Measurements from ENCODE around the gene ALDOB. TPM values are rescaled to one million over a fixed set of nuclear protein-coding genes. Genes with fewer than 3 reads are reported as not detected.

Gene ALDOB
- polyA plus RNA-seq, 2 donors: 0.08 to 0.12 TPM

DNA sequence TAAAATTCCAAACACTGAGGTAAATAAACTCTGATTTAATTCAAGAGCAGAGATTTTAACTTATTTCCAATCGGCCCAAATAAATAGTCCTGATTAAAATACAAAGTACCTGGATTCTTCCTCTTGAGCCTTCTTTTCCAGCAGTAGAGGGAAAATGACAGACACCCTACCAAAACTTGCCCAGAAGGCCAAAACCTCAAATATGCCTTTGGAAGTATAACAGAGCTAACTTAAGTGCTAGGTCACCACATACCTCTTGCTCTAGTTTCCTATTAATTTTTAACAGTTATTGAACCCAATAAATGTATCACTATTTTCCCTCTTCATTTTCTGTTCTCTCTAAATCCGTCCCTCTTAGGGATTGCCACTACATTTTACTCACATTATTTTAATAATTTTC is 52.2 kb downstream of the ALDOB start:
- no peak overlapping the region for H3K4me3 ChIP-seq (ENCODE audit: low read depth in 1 of 2, low read length in 2 of 2)
- no peaks in the 10 kb centered on the region for H3K4me1 ChIP-seq (ENCODE audit: control insufficient read depth in 2 of 2, insufficient read depth in 2 of 2, low read length in 1 of 2)
- H3K27ac ChIP-seq (ENCODE audit: low read depth in 2 of 2, low read length in 1 of 2): no peak overlapping the region
- no peaks in the 10 kb centered on the region for H3K27me3 ChIP-seq (ENCODE audit: control insufficient read depth in 1 of 2, insufficient read depth in 2 of 2, low read length in 2 of 2)
- WGBS, 2 donors: 84 to 87% methylated on average over 2 of the region's 2 CpGs
- H3K36me3 ChIP-seq (ENCODE audit: control insufficient read depth in 2 of 2, insufficient read depth in 2 of 2, low read length in 1 of 2): no peaks in the 10 kb centered on the region
- H3K9me3 ChIP-seq (ENCODE audit: control insufficient read depth in 2 of 2, insufficient read depth in 1 of 2, low read depth in 1 of 2, low read length in 1 of 2): no peaks in the 10 kb centered on the region

DNA sequence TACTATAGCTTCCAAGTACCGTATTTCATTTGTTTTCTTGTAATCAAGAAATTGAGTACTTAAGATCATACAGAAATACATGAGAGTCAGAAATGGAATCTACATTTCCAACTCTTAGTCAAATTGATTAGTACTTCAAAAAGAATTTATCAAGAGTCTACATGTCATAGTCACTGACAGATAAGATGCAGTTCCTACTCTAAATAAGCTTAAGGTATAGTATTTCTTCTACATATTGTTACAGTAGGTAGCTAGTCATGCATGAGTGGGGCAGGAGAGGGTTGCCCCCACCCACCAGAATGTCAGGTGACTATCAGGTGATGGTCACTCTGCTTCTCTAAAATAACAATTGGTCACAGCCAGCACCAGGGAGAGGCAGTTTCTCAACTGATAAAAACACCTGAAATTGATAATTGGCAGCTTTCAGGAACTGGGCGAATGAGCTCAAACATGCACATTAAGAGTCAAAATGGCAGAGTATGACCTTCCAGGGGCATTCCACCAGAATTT is 53.7 kb downstream of the ALDOB start:
- Histone ChIP-seq H3K36me3 (ENCODE audit: control insufficient read depth in 2 of 2, insufficient read depth in 2 of 2, low read length in 1 of 2) (no peaks in the 10 kb centered on the region), H3K4me1 (ENCODE audit: control insufficient read depth in 2 of 2, insufficient read depth in 2 of 2, low read length in 1 of 2) (no peaks in the 10 kb centered on the region), H3K9me3 (ENCODE audit: control insufficient read depth in 2 of 2, insufficient read depth in 1 of 2, low read depth in 1 of 2, low read length in 1 of 2) (no peaks in the 10 kb centered on the region), H3K27me3 (ENCODE audit: control insufficient read depth in 1 of 2, insufficient read depth in 2 of 2, low read length in 2 of 2) (no peaks in the 10 kb centered on the region), H3K27ac (ENCODE audit: low read depth in 2 of 2, low read length in 1 of 2) (no peak overlapping the region), H3K4me3 (ENCODE audit: low read depth in 1 of 2, low read length in 2 of 2) (no peak overlapping the region)
- WGBS, 2 donors: 87 to 89% methylated on average over 2 of the region's 2 CpGs

DNA sequence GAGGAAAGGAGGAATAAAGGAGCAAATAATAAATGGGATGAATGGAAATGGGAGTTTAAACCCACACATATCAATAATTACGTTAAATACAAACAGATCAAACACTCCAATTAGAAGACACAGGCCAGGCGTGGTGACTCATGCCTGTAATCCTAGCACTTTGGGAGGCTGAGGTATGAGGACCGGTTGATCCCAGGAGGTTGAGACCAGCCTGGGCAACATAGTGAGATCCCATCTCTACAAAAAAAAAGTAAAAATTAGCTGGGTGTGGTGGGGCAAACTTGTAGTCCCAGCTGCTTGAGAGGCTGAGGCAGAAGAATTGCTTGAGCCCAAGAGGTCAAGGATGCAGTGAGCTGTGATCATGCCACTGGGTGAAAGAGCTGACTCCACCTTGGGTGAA is 54.5 kb downstream of the ALDOB start:
- no peaks in the 10 kb centered on the region for H3K27me3 ChIP-seq (ENCODE audit: control insufficient read depth in 1 of 2, insufficient read depth in 2 of 2, low read length in 2 of 2)
- no peak overlapping the region for H3K4me3 ChIP-seq (ENCODE audit: low read depth in 1 of 2, low read length in 2 of 2)
- WGBS, 2 donors: 93 to 96% methylated on average over 3 of the region's 3 CpGs
- H3K27ac ChIP-seq (ENCODE audit: low read depth in 2 of 2, low read length in 1 of 2): no peak overlapping the region
- no peaks in the 10 kb centered on the region for H3K36me3 ChIP-seq (ENCODE audit: control insufficient read depth in 2 of 2, insufficient read depth in 2 of 2, low read length in 1 of 2)
- no peaks in the 10 kb centered on the region for H3K4me1 ChIP-seq (ENCODE audit: control insufficient read depth in 2 of 2, insufficient read depth in 2 of 2, low read length in 1 of 2)
- no peaks in the 10 kb centered on the region for H3K9me3 ChIP-seq (ENCODE audit: control insufficient read depth in 2 of 2, insufficient read depth in 1 of 2, low read depth in 1 of 2, low read length in 1 of 2)

DNA sequence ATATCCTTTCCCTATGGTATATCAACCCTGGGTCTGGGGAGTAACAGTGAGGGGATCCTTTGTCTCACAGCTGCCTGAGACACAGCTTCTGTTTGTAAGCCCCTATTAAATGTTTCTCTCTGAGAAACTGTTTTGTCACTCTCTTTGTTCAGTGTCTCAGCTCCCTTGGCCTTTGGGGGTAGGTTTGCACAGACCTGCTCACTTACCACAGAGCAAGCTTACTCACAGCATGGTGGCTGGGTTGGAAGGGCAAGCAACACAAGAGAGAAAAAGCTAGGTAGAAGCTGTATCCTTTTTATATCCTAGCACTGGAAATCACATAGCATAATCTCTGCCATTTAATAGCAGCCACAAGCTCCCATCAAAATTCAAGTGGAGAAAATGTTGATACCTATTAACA is 55.3 kb downstream of the ALDOB start:
- Histone ChIP-seq H3K9me3 (ENCODE audit: control insufficient read depth in 2 of 2, insufficient read depth in 1 of 2, low read depth in 1 of 2, low read length in 1 of 2) (no peaks in the 10 kb centered on the region), H3K36me3 (ENCODE audit: control insufficient read depth in 2 of 2, insufficient read depth in 2 of 2, low read length in 1 of 2) (no peaks in the 10 kb centered on the region), H3K27ac (ENCODE audit: low read depth in 2 of 2, low read length in 1 of 2) (no peak overlapping the region), H3K4me1 (ENCODE audit: control insufficient read depth in 2 of 2, insufficient read depth in 2 of 2, low read length in 1 of 2) (no peaks in the 10 kb centered on the region), H3K4me3 (ENCODE audit: low read depth in 1 of 2, low read length in 2 of 2) (no peak overlapping the region), H3K27me3 (ENCODE audit: control insufficient read depth in 1 of 2, insufficient read depth in 2 of 2, low read length in 2 of 2) (no peaks in the 10 kb centered on the region)

DNA sequence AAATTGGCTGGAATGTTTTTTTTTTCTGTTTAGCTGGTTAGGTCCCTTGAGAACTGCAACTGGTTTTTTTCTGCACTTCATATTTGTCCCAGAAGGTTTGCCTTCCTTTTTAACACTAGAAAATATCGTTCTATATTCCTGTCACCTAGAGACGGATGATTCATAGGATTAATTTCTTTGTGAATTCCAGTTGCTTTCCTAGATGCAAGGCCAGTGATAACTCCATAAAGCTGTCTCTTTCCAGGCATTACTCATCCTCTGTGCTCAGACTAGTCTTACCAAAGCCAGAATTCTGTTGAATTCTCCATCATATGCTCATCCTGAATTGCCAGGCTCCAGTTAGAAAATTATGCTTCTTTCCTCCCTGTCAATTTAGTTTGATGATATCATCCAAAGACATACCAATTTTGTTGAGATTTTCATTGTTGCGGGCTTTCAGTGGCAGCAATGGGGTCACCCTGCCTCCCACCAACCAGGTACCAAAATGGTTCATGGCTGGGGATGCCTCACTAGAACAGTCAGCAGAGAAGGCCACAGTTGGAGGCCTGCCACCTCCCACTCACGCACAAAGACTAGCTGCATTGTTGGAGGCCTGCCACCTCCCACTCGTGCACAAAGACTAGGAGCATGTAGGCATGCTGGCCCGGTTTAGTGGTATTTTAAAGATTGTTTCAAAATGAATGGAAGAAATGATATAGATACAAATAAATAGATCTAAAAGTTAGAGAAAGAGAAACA is 59.3 kb downstream of the ALDOB start:
- WGBS, 2 donors: 48 to 65% methylated on average over 6 of the region's 6 CpGs
- Histone ChIP-seq H3K27me3 (ENCODE audit: control insufficient read depth in 1 of 2, insufficient read depth in 2 of 2, low read length in 2 of 2) (no peaks in the 10 kb centered on the region), H3K9me3 (ENCODE audit: control insufficient read depth in 2 of 2, insufficient read depth in 1 of 2, low read depth in 1 of 2, low read length in 1 of 2) (no peaks in the 10 kb centered on the region), H3K4me1 (ENCODE audit: control insufficient read depth in 2 of 2, insufficient read depth in 2 of 2, low read length in 1 of 2) (no peaks in the 10 kb centered on the region), H3K36me3 (ENCODE audit: control insufficient read depth in 2 of 2, insufficient read depth in 2 of 2, low read length in 1 of 2) (no peaks in the 10 kb centered on the region), H3K4me3 (ENCODE audit: low read depth in 1 of 2, low read length in 2 of 2) (no peak overlapping the region), H3K27ac (ENCODE audit: low read depth in 2 of 2, low read length in 1 of 2) (no peak overlapping the region)

DNA sequence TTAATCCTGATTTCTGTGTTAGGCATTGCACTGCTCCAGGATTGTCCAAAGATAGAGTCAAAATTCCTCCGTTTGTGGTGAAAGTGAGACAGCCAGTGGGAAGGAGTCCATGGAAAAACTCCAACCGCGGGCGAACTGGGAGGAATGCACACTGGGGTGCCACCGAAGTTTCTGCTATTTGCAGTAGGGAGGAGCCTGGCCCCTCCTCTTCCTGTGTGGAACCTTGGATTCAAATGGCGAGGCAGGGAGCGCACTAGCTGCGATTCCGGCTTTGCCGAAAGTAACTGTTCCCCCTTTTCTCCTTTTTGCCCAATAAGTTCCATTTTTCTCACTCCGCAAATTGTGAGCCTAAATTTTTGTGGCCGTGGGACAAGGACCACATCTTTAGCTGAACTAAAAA is 60.0 kb downstream of the ALDOB start:
- 94% methylated on average over 12 of the region's 12 CpGs for WGBS, 2 donors
- no peak overlapping the region for H3K4me3 ChIP-seq (ENCODE audit: low read depth in 1 of 2, low read length in 2 of 2)

DNA sequence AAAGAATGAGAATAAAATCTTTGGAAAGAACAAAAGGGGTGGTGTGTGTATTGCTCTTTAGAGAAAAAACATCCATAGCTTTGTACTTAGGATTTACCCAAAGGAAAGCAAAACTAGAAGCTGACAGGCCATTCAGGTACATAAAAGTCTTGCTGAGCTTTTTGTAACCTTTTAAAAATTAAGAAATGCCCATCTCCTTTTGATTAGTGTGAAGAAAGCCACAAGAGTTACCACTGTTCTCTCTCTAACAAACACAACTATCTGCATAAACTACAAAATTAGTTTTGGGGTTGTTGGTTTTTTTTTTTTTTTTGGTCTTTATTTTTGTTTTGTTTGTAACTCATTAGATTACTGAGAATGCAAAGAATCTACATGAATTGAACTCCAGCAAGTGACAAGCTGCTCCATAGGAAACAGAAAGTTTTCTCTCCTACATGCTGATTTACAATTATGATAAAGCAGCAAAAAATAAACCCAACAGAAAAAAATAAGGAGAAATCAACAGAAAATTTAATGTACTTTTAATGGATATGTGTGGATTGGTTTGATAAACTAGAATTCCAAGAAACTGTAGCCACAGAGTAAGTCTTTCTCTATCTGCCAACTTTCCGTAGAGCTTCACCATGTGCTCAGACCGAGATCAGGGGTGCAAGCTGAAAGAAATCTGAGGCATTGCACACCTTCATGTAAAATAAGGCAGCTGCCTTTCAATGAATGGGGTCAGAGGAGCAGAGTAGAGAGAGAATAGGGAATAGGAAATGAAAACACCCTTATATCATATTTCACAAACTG is 63.1 kb downstream of the ALDOB start:
- Histone ChIP-seq H3K4me3 (ENCODE audit: low read depth in 1 of 2, low read length in 2 of 2) (no peak overlapping the region), H3K4me1 (ENCODE audit: control insufficient read depth in 2 of 2, insufficient read depth in 2 of 2, low read length in 1 of 2) (no peaks in the 10 kb centered on the region), H3K9me3 (ENCODE audit: control insufficient read depth in 2 of 2, insufficient read depth in 1 of 2, low read depth in 1 of 2, low read length in 1 of 2) (no peaks in the 10 kb centered on the region), H3K27ac (ENCODE audit: low read depth in 2 of 2, low read length in 1 of 2) (no peak overlapping the region), H3K36me3 (ENCODE audit: control insufficient read depth in 2 of 2, insufficient read depth in 2 of 2, low read length in 1 of 2) (no peaks in the 10 kb centered on the region), H3K27me3 (ENCODE audit: control insufficient read depth in 1 of 2, insufficient read depth in 2 of 2, low read length in 2 of 2) (no peaks in the 10 kb centered on the region)
- WGBS, 2 donors: 62 to 76% methylated on average over 2 of the region's 2 CpGs

More for the DNA sequence above, 60.0 kb downstream of the ALDOB start:
- Histone ChIP-seq H3K27ac (ENCODE audit: low read depth in 2 of 2, low read length in 1 of 2) (no peak overlapping the region), H3K36me3 (ENCODE audit: control insufficient read depth in 2 of 2, insufficient read depth in 2 of 2, low read length in 1 of 2) (no peaks in the 10 kb centered on the region), H3K9me3 (ENCODE audit: control insufficient read depth in 2 of 2, insufficient read depth in 1 of 2, low read depth in 1 of 2, low read length in 1 of 2) (no peaks in the 10 kb centered on the region), H3K27me3 (ENCODE audit: control insufficient read depth in 1 of 2, insufficient read depth in 2 of 2, low read length in 2 of 2) (no peaks in the 10 kb centered on the region), H3K4me1 (ENCODE audit: control insufficient read depth in 2 of 2, insufficient read depth in 2 of 2, low read length in 1 of 2) (no peaks in the 10 kb centered on the region)

DNA sequence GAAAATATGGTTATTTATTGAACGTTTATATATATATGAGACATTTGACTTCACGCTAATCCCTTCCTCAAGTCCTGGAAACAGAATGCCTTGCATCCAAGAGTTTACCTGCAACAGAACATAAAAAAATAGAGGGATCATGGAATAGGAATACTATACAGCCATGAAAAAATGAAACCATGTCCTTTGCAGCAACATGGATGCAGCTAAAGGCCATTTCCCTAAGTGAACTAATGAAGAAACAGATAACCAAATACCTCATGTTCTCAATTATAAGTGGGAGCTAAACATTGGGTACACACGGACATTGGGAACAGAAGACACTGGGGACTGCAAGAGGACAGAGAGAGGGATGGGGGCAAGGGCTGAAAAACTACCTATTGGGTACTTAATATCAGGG is 63.8 kb downstream of the ALDOB start:
- H3K36me3 ChIP-seq (ENCODE audit: control insufficient read depth in 2 of 2, insufficient read depth in 2 of 2, low read length in 1 of 2): no peaks in the 10 kb centered on the region
- 90 to 94% methylated on average over 3 of the region's 3 CpGs for WGBS, 2 donors
- H3K4me3 ChIP-seq (ENCODE audit: low read depth in 1 of 2, low read length in 2 of 2): no peak overlapping the region
- H3K27ac ChIP-seq (ENCODE audit: low read depth in 2 of 2, low read length in 1 of 2): no peak overlapping the region
- no peaks in the 10 kb centered on the region for H3K27me3 ChIP-seq (ENCODE audit: control insufficient read depth in 1 of 2, insufficient read depth in 2 of 2, low read length in 2 of 2)
- H3K9me3 ChIP-seq (ENCODE audit: control insufficient read depth in 2 of 2, insufficient read depth in 1 of 2, low read depth in 1 of 2, low read length in 1 of 2): no peaks in the 10 kb centered on the region
- H3K4me1 ChIP-seq (ENCODE audit: control insufficient read depth in 2 of 2, insufficient read depth in 2 of 2, low read length in 1 of 2): no peaks in the 10 kb centered on the region
